HG02840 (cell line): Measurements from ENCODE around the gene SPAG16.

Source experiments
- ATAC-seq: cut with Tn5 transposase; IDR thresholded peaks from one replicate; pipeline ENCODE4 v1.9.1; 2021; ENCODE audit warnings: mild to moderate bottlenecking, moderate library complexity, moderate number of reproducible peaks; ENCODE audit not compliant: unreplicated experiment, low FRiP score

The SPAG16 gene

DNA sequence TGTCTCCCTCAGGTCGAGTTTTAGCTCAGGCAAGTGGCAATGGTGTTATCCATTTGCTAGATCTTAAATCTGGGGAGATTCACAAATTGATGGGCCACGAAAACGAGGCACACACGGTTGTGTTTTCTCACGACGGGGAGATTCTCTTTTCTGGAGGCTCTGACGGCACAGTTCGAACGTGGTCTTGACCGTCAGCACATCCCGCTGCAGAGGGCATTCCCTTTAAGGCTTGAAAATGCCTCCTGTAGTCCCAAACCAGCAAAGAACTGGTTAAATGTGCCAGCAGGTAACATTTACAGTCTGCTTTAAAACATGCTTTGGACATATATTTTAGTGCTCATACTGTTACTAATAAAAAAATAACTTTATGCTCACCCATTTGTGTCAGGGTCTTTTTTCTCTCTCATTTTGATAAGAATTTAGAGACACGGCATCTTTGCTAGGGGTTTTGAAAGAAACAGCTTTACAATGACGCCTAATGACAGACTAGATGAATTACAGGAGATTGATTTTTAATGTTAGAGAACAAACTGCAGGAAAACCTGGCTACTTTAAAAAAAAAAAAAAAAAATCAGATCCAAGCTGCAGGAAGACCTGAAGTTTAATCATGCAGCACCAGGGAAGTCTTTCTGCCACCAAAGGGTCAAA is 1126.0 kb downstream of the SPAG16 start:
- no peak for ATAC-seq

DNA sequence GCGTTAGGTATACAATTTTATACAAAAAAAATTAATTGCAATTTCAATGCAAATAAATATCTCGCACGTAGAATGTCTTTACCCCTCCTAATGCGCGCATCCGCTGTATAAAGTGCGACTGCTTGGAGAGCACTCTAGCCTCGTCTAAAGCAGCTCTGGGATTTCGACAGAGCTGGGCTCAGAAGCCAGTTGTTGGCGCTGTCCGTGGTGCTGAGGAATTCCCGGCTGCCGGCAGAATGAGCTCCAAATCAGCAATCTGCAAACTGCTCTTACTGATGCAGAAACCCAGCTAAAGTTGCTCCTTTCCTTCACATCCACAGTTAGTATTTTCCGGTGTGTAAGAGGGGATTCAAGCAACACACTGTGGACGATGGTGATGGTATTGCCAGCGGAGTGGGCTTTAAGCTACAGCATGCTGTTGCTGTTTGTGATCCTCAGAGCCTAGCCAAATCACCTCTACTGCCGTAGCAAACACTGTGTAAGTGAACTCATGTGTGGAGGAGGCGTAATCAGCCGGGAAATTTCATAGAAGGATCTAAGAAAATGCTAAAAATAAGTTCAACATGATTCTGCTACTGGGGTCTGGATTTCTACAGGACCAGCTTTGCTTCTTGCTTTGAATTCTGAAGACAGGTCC is 1126.8 kb downstream of the SPAG16 start, which contains the start of gene VWC2L:
Gene VWC2L, plus strand, starts transcription at position 137 of the 637 bp plus-strand sequence. CDS start 3,140 bp downstream, outside the sequence.
- no peak for ATAC-seq

DNA sequence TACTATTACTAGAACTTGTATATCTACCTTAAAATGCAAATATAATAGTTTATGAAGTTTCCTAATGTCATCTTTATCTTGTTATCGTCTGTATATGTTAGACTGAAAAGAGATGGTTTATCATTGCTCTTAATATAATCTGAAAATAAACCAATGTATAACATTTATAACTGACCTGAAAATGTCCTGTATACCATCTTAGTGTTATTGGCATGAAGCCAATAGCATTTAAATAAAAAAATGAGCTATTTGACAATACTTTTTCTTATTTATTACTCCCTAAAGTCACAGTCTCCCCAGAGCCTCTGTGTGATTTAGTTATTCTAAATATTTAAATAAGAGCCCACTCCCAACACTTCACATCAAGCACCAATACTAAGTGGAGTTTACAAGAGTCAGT is 1128.4 kb downstream of the SPAG16 start:
- ATAC-seq = no peak

DNA sequence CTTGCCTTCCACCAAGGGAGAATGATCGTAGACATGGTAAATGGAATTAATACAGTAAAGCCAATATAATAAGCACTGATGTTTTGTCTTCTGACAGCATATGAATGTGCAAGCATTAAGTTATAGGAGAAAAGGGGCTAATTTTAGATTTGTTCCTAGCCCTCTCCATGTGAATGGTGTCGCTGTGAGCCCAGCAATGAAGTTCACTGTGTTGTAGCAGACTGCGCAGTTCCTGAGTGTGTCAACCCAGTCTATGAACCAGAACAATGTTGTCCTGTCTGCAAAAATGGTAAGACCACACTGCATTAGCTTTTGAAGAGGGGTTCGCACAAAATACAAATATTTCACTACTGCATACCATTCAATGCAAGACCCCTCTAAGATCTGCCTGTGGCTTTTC is 1152.2 kb downstream of the SPAG16 start:
- ATAC-seq = no peak

- no peak for ATAC-seq
Observed at GRCh38 chr2:214450118-214450894, 1166.0 kb downstream of the SPAG16 start.

- ATAC-seq = no peak
Observed at GRCh38 chr2:214451516-214452275, 1167.4 kb downstream of the SPAG16 start.
